Lower leg skin (tissue), 3 donors: ENCODE results near the gene TPTE.
"Not testable (repeated sequence)": the region's sequence is repeated elsewhere in the genome, so short reads cannot be mapped to it uniquely, and the experiment has no call there.

Experiments
- POLR2A ChIP-seq, 2 donors: fragments of 450-650 bp; IDR thresholded peaks; one replicate each; pipeline ENCODE4 v1.6.1; 2016 to 2017; ENCODE audit warnings: antibody characterized with exemption in 2 of 2, mild to moderate bottlenecking in 1 of 2, moderate library complexity in 1 of 2
- TF ChIP-seq, protein P1 (sequence below), 3 donors: fragments of 450-650 bp; IDR thresholded peaks; one replicate each; pipeline ENCODE4 v1.5.1; 2016; ENCODE audit warnings: antibody characterized with exemption in 3 of 3, mild to moderate bottlenecking in 3 of 3, moderate library complexity in 2 of 3

DNA sequence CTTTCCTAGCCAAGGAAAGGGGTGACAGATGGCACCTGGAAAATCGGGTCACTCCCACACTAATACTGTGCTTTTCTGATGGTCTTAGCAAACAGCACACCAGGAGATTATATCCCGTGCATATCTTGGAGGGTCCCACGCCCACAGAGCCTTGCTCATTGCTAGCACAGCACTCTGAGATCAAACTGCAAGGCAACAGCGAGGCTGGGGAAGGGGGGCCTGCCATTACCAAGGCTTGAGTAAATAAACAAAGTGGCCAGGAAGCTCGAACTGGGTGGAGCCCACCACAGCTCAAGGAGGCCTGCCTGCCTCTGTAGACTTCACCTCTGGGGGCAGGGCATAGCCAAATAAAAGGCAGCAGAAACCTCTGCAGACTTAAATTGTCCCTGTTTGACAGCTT is 109.9 kb downstream of the TPTE start:
- TF ChIP-seq, protein P1, sequence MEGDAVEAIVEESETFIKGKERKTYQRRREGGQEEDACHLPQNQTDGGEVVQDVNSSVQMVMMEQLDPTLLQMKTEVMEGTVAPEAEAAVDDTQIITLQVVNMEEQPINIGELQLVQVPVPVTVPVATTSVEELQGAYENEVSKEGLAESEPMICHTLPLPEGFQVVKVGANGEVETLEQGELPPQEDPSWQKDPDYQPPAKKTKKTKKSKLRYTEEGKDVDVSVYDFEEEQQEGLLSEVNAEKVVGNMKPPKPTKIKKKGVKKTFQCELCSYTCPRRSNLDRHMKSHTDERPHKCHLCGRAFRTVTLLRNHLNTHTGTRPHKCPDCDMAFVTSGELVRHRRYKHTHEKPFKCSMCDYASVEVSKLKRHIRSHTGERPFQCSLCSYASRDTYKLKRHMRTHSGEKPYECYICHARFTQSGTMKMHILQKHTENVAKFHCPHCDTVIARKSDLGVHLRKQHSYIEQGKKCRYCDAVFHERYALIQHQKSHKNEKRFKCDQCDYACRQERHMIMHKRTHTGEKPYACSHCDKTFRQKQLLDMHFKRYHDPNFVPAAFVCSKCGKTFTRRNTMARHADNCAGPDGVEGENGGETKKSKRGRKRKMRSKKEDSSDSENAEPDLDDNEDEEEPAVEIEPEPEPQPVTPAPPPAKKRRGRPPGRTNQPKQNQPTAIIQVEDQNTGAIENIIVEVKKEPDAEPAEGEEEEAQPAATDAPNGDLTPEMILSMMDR (IDR thresholded peaks at IDR 0.05), result not testable (repeated sequence)
- TF ChIP-seq POLR2A (IDR thresholded peaks at IDR 0.05), result not testable (repeated sequence)
